GM18502 (cell line): ENCODE data around the gene CASZ1.

Experiments used
- ATAC-seq: cut with Tn5 transposase; IDR thresholded peaks from one replicate; pipeline ENCODE4 v1.9.1; 2021; ENCODE audit warnings: mild to moderate bottlenecking; ENCODE audit not compliant: unreplicated experiment, poor library complexity

CASZ1 gene

GRCh38 chr1:10598389-10598702 lies 198.1 kb downstream of the CASZ1 start:
- ATAC-seq = no peak

GRCh38 chr1:10597492-10598388 lies 198.7 kb downstream of the CASZ1 start:
- no peak for ATAC-seq

DNA sequence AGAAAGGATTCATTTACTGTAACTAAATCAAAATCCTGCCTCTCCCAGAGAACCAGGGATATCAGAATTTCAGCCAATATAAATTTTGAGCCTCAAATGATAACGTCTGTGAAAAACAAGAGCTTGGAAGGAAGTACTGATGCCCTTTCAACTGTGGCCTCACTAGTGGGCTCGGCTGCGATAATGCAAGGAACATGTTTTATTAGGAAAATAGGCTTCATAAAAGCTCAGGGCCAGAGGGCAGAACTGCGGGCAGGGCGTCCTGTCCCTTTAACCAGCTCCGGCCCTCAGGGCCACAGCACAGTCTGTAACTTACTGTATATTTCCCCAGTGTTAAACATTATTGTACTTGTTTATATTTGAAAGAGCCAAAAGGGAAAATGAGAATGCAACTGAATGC lies 199.7 kb downstream of the CASZ1 start:
- no peak for ATAC-seq

- ATAC-seq = no peak
Measured at GRCh38 chr1:10594595-10595223, 201.7 kb downstream of the CASZ1 start.

DNA sequence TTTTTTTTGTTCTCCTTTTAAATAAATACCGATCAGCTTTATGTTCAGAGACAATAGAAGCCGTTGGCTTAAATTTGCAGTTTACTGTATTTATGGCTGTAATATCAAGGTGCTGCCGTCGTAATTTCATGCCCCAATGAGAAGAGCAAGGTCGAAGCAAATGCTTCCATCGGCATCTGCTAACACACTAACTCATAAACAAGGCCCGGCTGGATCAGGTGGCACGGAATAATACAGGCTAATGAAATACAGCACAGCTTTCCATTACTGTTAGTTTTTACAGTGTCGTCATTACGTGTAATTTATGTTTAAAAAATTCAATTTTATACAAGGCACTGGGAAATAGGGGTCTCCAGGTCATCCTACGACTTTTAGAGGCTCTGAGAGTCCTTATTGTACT lies 202.7 kb downstream of the CASZ1 start:
- no peak for ATAC-seq

GRCh38 chr1:10592373-10592772 lies 204.1 kb downstream of the CASZ1 start:
- ATAC-seq = no peak

GRCh38 chr1:10591010-10591409 lies 205.4 kb downstream of the CASZ1 start:
- ATAC-seq = no peak

DNA sequence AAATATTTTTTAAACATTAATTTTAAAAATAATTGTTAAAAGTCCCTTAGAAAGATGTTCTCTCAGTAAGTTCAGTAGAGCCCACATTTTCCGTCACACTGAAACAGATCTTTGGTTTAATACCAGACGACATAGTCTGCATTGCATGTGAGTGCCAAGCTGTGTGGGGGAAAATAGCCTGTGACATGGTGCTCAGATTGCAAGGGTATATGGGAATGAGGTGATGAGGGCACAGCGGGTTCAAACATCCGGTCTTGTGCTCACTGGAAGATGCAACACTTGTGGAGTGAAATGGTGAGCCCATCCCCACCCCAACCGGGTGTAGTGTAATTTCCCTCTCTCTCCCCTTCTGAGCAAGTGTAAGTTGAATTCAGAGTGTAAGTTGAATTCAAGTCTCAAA lies 207.4 kb downstream of the CASZ1 start:
- ATAC-seq = no peak

GRCh38 chr1:10588640-10589039 lies 207.8 kb downstream of the CASZ1 start:
- ATAC-seq = no peak
